Kidney epithelial cell (primary cell): ENCODE measurements around the gene AOPEP. TPM values are rescaled to one million over a fixed set of nuclear protein-coding genes. Genes with fewer than 3 reads are reported as not detected.

ENCODE experiments used
- DNase-seq: peaks from one replicate; pipeline ENCODE4 v3.0.0-alpha.2; 2010; ENCODE audit warnings: low read depth
- H3K27me3 ChIP-seq: 2 replicates; pipeline ENCODE4 v1.6.0; 2011; ENCODE audit warnings: low read length; ENCODE audit not compliant: control insufficient read depth, insufficient read depth
- H3K36me3 ChIP-seq: 2 replicates; pipeline ENCODE4 v1.5.1; 2011; ENCODE audit warnings: low read length; ENCODE audit not compliant: control insufficient read depth, insufficient read depth
- H3K4me3 ChIP-seq: 2 replicates; pipeline ENCODE4 v1.5.1; 2011; ENCODE audit warnings: low read depth, mild to moderate bottlenecking, control low read depth, low read length
- total RNA-seq: library from RNA; depleted of rRNA; stranded (reverse); fragments of >200 nt; gene quantifications from 2 replicates; pipeline ENCODE4 v1.2.3, GENCODE V29; 2015
- TF ChIP-seq, protein P1 (sequence below): IDR thresholded peaks from 2 replicates; pipeline ENCODE4 v1.5.1; 2011; ENCODE audit warnings: mild to moderate bottlenecking, moderate library complexity, low read length, control low read depth, inconsistent platforms; ENCODE audit not compliant: insufficient read depth, poor library complexity, severe bottlenecking

Gene AOPEP
- total RNA-seq, 1 donor from 2014 or later = 17.4 TPM

DNA sequence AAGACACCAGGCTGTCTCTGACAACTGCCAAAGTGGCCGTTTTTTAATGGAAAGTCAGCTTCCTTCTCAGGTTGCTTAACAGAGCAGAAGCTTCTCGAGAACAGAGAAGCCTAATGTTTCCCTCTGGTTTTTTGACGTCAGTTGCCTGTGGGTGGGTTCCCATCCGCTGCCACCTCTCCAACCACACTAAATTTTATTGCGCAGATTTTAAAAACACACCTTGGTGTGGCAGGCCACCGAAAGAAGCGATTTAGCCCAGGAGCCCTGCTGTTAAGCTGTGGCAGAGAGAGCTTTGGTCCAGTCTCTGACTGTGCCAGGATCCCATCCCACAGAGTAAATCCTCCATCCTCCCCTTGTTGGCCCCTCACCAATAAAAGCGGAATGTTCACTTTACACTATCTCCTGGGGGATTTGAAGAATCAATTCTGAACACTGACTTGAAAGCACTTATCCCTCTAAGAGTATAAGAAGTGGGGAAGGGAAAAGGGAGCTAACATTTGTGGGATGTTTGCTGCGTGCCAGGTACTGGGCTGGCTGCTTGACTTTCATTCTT, 181.6 kb downstream of the AOPEP start:
- no peaks in the 10 kb centered on the region for H3K27me3 ChIP-seq
- DNase-seq = no peak
- H3K36me3 ChIP-seq = no peaks in the 10 kb centered on the region
- TF ChIP-seq, protein P1, sequence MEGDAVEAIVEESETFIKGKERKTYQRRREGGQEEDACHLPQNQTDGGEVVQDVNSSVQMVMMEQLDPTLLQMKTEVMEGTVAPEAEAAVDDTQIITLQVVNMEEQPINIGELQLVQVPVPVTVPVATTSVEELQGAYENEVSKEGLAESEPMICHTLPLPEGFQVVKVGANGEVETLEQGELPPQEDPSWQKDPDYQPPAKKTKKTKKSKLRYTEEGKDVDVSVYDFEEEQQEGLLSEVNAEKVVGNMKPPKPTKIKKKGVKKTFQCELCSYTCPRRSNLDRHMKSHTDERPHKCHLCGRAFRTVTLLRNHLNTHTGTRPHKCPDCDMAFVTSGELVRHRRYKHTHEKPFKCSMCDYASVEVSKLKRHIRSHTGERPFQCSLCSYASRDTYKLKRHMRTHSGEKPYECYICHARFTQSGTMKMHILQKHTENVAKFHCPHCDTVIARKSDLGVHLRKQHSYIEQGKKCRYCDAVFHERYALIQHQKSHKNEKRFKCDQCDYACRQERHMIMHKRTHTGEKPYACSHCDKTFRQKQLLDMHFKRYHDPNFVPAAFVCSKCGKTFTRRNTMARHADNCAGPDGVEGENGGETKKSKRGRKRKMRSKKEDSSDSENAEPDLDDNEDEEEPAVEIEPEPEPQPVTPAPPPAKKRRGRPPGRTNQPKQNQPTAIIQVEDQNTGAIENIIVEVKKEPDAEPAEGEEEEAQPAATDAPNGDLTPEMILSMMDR = no peak
- H3K4me3 ChIP-seq = no peak overlapping the region

DNA sequence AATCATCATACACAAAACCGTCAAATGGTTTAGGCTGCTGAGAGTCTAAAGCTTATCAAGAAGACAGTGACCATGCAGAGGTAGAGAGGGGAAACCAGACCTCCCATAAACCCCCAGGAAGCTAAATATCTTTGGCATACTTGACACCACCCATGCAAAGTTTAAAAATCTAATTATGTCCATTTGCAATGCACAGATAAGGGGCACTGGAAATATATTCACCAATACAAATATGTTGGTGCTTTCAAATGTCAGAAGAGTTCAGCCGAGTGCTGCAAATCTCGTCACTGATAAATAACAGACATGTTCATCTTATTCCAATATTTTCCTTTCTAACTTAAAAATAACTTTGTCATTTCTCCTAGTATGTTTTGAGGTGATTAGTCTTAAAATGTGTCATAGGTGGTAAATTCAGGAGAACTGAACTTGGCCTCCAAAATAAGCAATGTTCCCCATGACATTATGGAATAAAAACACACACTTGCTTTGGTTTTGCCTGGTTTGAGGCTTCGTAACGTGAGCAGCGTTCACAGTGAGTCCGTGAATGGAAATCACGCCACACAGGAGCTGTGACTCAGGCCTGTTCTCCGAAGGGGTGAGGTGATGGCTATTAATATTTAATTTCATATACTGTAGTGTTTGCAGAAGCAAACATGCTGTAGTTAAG, 182.2 kb downstream of the AOPEP start:
- Histone ChIP-seq H3K4me3 (no peak overlapping the region), H3K27me3 (no peaks in the 10 kb centered on the region), H3K36me3 (no peaks in the 10 kb centered on the region)
- no peak for DNase-seq
- TF ChIP-seq, protein P1 = no peak

DNA sequence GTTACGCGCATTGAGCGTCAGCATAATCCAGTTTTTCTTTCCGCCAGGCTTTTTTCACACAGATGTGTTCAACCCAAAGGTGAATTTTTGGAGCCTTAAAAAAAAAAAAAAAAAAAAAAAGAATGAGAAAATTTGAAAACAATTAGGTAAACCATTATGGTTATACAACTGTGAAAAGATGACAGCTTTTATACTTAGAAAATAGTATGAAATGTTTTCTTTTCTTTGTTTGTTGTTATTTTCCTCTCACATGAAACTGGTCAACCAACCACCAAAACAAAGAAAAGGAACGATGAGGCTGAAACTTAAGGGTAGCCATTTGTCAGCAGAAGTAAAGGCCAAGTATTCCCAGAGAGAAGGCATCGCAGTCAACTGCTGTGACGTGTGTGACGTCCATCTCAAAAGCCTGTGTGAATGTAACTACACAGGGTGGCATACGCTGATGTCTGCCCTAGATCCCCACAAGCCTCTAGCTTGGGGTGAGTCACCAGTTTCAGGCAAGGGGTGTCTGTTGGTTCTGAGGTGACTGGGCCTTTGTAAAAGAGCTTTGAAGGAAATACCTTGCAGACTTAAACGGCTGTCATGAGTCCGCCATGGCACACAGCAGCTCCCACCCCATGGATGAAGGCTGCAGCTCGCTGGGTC, 182.9 kb downstream of the AOPEP start:
- no peak for DNase-seq
- Histone ChIP-seq H3K4me3 (no peak overlapping the region), H3K27me3 (no peaks in the 10 kb centered on the region), H3K36me3 (no peaks in the 10 kb centered on the region)
- TF ChIP-seq, protein P1 = no peak

DNA sequence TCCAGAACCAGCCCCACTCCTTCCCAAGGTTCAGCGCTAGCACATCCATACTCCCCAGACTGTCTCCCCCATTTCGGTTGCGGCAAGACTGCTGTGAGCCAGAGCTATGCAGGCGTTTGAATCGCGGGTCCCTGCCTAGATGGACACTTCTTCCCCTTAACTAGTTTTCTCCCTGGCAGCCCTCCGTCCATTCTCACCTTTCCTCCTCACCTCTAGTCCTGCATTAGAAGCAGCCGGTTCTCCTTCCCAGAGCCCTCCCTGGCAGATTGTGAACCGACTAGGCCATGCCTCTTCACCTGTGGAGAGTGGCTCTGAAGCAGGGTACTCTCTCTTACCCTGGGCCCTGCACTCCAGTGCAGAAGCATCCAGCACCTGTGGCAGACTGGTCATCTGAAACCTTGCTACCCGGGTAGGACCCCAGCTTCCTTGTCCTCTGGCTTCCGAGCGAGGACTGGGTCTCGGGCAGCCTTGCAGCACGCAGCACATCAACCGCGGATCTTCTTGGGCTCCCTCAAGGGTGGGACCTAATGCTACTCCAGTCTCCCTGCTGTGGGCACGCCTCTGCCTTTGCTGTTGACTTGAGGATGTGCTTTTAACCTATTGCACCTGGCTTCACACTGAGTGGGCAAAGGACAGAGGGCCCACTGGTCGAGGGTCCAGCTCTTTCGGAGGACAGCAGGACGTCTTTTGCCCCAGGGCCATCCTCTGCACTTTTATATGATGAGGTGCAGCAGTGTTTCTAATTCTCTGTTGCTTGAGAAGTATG, 183.6 kb downstream of the AOPEP start:
- H3K27me3 ChIP-seq = no peaks in the 10 kb centered on the region
- DNase-seq = no peak
- no peaks in the 10 kb centered on the region for H3K36me3 ChIP-seq
- TF ChIP-seq, protein P1 = no peak
- no peak overlapping the region for H3K4me3 ChIP-seq

DNA sequence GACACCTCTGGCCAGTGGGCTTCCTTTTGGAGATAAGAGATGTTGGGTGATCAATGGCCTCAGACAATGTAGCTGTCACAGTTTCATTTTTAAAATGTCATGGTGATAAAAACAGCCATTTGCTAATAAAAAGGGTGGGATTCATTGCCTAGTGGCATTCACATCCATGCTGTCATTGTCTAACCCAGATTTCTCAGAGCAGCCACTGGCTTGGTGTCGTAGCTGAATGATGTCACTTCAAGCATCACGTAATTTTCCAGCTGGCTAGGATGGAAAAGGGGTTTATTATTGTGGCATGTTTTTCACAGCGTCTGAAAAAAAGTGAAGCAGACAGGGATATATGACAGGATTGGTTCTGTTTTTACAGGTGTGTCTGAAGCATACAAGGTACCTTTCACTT, 184.7 kb downstream of the AOPEP start:
- no peak for DNase-seq
- TF ChIP-seq, protein P1 = no peak
- no peaks in the 10 kb centered on the region for H3K27me3 ChIP-seq
- no peaks in the 10 kb centered on the region for H3K36me3 ChIP-seq
- H3K4me3 ChIP-seq = no peak overlapping the region
